ENCODE measurements around the gene STK32B. TPM values are rescaled to one million over a fixed set of nuclear protein-coding genes. Genes with fewer than 3 reads are reported as not detected.

Gene STK32B
- total and polyA plus RNA-seq, 4 donors: 0.02 to 0.28 (median 0.08) TPM; not detected in 1

GRCh38 chr4:5458676-5459075 lies 407.4 kb downstream of the STK32B start:
- no peak overlapping the region for H3K9ac ChIP-seq (ENCODE audit: low read depth in 1 of 2, low read length in 2 of 2)
- WGBS: 91% methylated on average over 8 of the region's 8 CpGs
- DNase-seq (ENCODE audit: low spot score): no peak

GRCh38 chr4:5459236-5459635 lies 408.0 kb downstream of the STK32B start:
- Histone ChIP-seq H3K27me3 (ENCODE audit: control insufficient read depth in 4 of 4, insufficient read depth in 4 of 4, low read length in 3 of 4) (no peaks in the 10 kb centered on the region), H3K4me3 (ENCODE audit: low read depth in 1 of 3, low read length in 3 of 3) (no peak overlapping the region), H3K9ac (ENCODE audit: low read depth in 1 of 2, low read length in 2 of 2) (no peak overlapping the region), H3K27ac (ENCODE audit: low read depth in 1 of 2, low read length in 2 of 2) (no peak overlapping the region), H3K4me1 (ENCODE audit: control insufficient read depth in 4 of 4, insufficient read depth in 4 of 4, low read length in 3 of 4) (no peaks in the 10 kb centered on the region), H3K9me3 (ENCODE audit: control insufficient read depth in 4 of 4, low read length in 3 of 4) (no peaks in the 10 kb centered on the region), H3K36me3 (ENCODE audit: control insufficient read depth in 4 of 4, insufficient read depth in 3 of 4, low read depth in 1 of 4, low read length in 3 of 4) (no peaks in the 10 kb centered on the region)
- TF ChIP-seq GABPA (IDR thresholded peaks at IDR 0.05 in 1 of 2, conservative IDR thresholded peaks at IDR 0.05 in 1 of 2): no peak
- no peak for TF ChIP-seq FOXA1 (IDR thresholded peaks at IDR 0.05)
- no peak for TF ChIP-seq JUND (IDR thresholded peaks at IDR 0.05)
- TF ChIP-seq NR2F2 (IDR thresholded peaks at IDR 0.05): no peak
- TF ChIP-seq FOXA2 (IDR thresholded peaks at IDR 0.05): no peak
- TF ChIP-seq HNF4A (conservative IDR thresholded peaks at IDR 0.05): no peak
- no peak for TF ChIP-seq RAD21 (IDR thresholded peaks at IDR 0.05)
- no peak for TF ChIP-seq REST (IDR thresholded peaks at IDR 0.05)
- TF ChIP-seq EGR1 (IDR thresholded peaks at IDR 0.05; ENCODE audit: low read depth in 2 of 2): no peak
- no peak for TF ChIP-seq ZBTB33 (IDR thresholded peaks at IDR 0.05)
- WGBS: 76% methylated on average over 3 of the region's 3 CpGs
- no peak for DNase-seq (ENCODE audit: low spot score)

More at GRCh38 chr4:5458676-5459075, 407.4 kb downstream of the STK32B start:
- no peak overlapping the region for H3K4me3 ChIP-seq (ENCODE audit: low read depth in 1 of 3, low read length in 3 of 3)
- H3K4me1 ChIP-seq (ENCODE audit: control insufficient read depth in 4 of 4, insufficient read depth in 4 of 4, low read length in 3 of 4): no peaks in the 10 kb centered on the region
- H3K27me3 ChIP-seq (ENCODE audit: control insufficient read depth in 4 of 4, insufficient read depth in 4 of 4, low read length in 3 of 4): no peaks in the 10 kb centered on the region
- TF ChIP-seq ATF3 (IDR thresholded peaks at IDR 0.05) (no peak), FOXA2 (IDR thresholded peaks at IDR 0.05) (no peak), HNF4A (conservative IDR thresholded peaks at IDR 0.05) (no peak), HNF4G (IDR thresholded peaks at IDR 0.05) (no peak), RXRA (IDR thresholded peaks at IDR 0.05) (no peak), EGR1 (IDR thresholded peaks at IDR 0.05; ENCODE audit: low read depth in 2 of 2) (no peak)
- no peak overlapping the region for H3K27ac ChIP-seq (ENCODE audit: low read depth in 1 of 2, low read length in 2 of 2)
- no peaks in the 10 kb centered on the region for H3K9me3 ChIP-seq (ENCODE audit: control insufficient read depth in 4 of 4, low read length in 3 of 4)
- H3K36me3 ChIP-seq (ENCODE audit: control insufficient read depth in 4 of 4, insufficient read depth in 3 of 4, low read depth in 1 of 4, low read length in 3 of 4): no peaks in the 10 kb centered on the region

Measured in liver (tissue), 9 donors.